Measurements from ENCODE around the gene SLIT1.

The SLIT1 gene

DNA sequence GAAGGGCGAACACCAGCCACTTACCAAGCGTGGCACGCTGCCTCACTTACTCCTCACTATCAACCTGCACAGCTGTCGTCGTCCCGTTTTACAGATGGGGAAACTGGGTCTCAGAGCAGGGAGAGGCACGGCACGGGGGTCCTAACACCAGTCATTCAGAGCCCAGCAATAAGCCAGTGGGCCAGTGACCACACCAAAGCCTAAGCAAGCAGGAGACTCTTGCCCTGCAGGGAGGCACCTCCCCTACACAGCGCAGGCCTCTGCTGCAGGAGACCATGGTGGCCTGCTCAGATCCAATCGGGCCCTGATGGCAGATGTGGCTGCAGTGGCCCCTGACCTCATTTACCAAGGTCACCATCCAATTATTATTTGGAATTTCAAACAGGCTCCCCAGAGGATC is 4.8 kb downstream of the SLIT1 start:
- Histone ChIP-seq H3K27ac (ENCODE audit: poor library complexity, severe bottlenecking) (no peak overlapping the region), H3K36me3 (ENCODE audit: low read depth) (no peaks in the 10 kb centered on the region), H3K27me3 (ENCODE audit: insufficient read depth, poor library complexity, severe bottlenecking) (peaks cover 37% of the 10 kb centered on the region), H3K4me3 (ENCODE audit: severe bottlenecking) (no peak overlapping the region), H3K9me3 (ENCODE audit: severe bottlenecking) (no peaks in the 10 kb centered on the region), H3K4me1 (ENCODE audit: insufficient read depth, poor library complexity, severe bottlenecking) (no peaks in the 10 kb centered on the region)
- DNase-seq (ENCODE audit: low spot score), result no peak
- TF ChIP-seq, protein P1, sequence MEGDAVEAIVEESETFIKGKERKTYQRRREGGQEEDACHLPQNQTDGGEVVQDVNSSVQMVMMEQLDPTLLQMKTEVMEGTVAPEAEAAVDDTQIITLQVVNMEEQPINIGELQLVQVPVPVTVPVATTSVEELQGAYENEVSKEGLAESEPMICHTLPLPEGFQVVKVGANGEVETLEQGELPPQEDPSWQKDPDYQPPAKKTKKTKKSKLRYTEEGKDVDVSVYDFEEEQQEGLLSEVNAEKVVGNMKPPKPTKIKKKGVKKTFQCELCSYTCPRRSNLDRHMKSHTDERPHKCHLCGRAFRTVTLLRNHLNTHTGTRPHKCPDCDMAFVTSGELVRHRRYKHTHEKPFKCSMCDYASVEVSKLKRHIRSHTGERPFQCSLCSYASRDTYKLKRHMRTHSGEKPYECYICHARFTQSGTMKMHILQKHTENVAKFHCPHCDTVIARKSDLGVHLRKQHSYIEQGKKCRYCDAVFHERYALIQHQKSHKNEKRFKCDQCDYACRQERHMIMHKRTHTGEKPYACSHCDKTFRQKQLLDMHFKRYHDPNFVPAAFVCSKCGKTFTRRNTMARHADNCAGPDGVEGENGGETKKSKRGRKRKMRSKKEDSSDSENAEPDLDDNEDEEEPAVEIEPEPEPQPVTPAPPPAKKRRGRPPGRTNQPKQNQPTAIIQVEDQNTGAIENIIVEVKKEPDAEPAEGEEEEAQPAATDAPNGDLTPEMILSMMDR (IDR thresholded peaks at IDR 0.05; ENCODE audit: poor library complexity, severe bottlenecking), result no peak
- ATAC-seq (ENCODE audit: low read depth), result no peak

DNA sequence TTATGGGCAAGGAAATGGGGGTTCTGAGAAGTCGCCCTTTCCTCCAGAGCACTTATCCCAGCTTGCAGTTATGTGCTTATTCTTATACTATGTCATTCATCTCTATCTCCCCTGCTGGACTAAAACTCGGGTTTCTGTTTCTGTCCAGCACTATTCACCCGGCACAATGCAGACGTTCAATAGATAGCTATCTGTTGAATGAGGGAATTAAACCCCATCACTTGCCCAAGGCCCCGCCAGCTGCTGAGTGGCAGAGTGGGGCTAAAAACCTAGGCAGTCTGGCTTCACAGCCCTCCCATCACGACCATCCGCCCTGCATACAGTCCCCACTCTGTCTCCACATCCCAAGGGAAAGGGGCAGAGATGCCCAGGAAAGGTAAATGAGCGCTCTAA is 5.4 kb downstream of the SLIT1 start:
- Histone ChIP-seq H3K36me3 (ENCODE audit: low read depth) (no peaks in the 10 kb centered on the region), H3K4me3 (ENCODE audit: severe bottlenecking) (no peak overlapping the region), H3K27me3 (ENCODE audit: insufficient read depth, poor library complexity, severe bottlenecking) (peaks cover 32% of the 10 kb centered on the region), H3K9me3 (ENCODE audit: severe bottlenecking) (no peaks in the 10 kb centered on the region), H3K4me1 (ENCODE audit: insufficient read depth, poor library complexity, severe bottlenecking) (no peaks in the 10 kb centered on the region), H3K27ac (ENCODE audit: poor library complexity, severe bottlenecking) (no peak overlapping the region)
- ATAC-seq (ENCODE audit: low read depth), result no peak
- TF ChIP-seq, protein P1 (IDR thresholded peaks at IDR 0.05; ENCODE audit: poor library complexity, severe bottlenecking), result no peak
- DNase-seq (ENCODE audit: low spot score), result no peak

DNA sequence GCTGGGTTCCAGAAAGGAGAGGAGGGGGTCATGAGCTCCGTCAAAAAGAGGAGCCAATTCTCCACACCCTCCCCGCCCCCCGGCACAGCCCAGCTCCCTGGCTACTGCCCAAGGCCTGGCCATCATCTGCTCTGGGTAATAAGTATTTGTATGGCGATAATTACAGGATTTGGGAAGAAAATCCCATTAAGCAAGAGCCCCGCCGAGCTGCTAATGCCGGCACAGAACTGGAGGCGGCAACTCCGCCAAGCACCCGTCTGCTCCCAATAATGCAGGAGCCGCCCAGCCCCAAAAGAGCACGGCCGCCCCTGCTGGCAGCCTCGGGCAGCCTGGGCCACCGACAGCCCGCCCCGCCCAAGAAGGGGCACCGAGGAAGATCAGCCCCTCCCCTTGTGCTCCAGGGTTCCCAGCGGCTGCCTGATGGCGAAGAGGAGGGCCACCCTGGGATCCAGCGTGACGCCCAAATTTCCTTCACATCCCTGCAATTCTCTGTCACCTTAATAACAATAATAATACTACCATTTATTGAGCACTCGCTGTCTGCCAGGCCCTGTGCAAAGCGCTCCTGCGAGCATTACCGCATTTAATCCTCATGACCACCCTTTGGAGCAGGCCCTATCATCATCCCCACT is 5.9 kb downstream of the SLIT1 start:
- H3K4me3 ChIP-seq (ENCODE audit: severe bottlenecking), result no peak overlapping the region
- no peak for DNase-seq (ENCODE audit: low spot score)
- ATAC-seq (ENCODE audit: low read depth), result peak; percentile 69; the same call in 2 of the 3 replicates
- TF ChIP-seq, protein P1 (IDR thresholded peaks at IDR 0.05; ENCODE audit: poor library complexity, severe bottlenecking), result peak; percentile 22
- no peaks in the 10 kb centered on the region for H3K4me1 ChIP-seq (ENCODE audit: insufficient read depth, poor library complexity, severe bottlenecking)
- no peaks in the 10 kb centered on the region for H3K36me3 ChIP-seq (ENCODE audit: low read depth)
- no peaks in the 10 kb centered on the region for H3K9me3 ChIP-seq (ENCODE audit: severe bottlenecking)
- peaks cover 27% of the 10 kb centered on the region for H3K27me3 ChIP-seq (ENCODE audit: insufficient read depth, poor library complexity, severe bottlenecking)
- no peak overlapping the region for H3K27ac ChIP-seq (ENCODE audit: poor library complexity, severe bottlenecking)

DNA sequence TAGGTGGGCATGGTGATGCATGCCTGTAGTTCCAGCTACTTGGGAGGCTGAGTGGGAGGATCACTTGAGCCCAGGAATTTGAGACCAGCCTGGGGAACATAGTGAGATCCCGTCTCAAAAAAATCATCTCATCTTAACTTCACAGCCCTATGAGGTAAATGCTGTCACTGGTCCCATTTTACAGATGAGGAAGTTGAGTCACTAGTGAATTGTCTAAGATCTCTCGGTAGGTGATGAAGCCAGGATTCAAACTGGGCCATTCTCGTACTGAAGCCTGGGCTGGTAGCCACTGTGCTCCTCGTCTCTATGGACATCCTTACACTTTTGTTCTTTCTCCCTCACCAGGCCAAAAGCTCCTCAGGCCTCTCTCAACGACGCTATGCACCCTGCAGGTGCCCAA is 6.4 kb downstream of the SLIT1 start:
- no peak overlapping the region for H3K27ac ChIP-seq (ENCODE audit: poor library complexity, severe bottlenecking)
- TF ChIP-seq, protein P1 (IDR thresholded peaks at IDR 0.05; ENCODE audit: poor library complexity, severe bottlenecking), result no peak
- ATAC-seq (ENCODE audit: low read depth), result no peak

DNA sequence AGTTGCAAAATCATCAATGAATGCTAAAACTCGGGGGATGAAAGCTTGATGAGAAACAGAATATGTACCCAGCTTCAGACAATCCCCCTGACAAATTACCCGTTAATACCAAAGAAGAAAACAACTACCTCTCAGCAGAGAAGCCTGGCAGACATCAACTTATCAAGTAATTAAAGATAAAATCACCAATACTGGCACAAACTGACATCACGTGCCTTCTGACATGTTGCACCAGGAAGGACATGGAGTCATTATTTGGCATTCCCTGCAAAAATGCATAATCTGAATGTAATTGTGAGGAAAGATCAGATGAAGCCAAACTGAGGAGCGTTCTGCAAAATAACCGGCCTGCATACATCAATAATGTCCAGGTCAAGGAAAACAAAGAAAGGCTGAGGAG is 7.7 kb downstream of the SLIT1 start:
- H3K27me3 ChIP-seq (ENCODE audit: insufficient read depth, poor library complexity, severe bottlenecking), result peaks cover 17% of the 10 kb centered on the region
- DNase-seq (ENCODE audit: low spot score), result no peak

More for the DNA sequence above, 6.4 kb downstream of the SLIT1 start:
- Histone ChIP-seq H3K36me3 (ENCODE audit: low read depth) (no peaks in the 10 kb centered on the region), H3K4me3 (ENCODE audit: severe bottlenecking) (no peak overlapping the region), H3K4me1 (ENCODE audit: insufficient read depth, poor library complexity, severe bottlenecking) (no peaks in the 10 kb centered on the region), H3K27me3 (ENCODE audit: insufficient read depth, poor library complexity, severe bottlenecking) (peaks cover 22% of the 10 kb centered on the region), H3K9me3 (ENCODE audit: severe bottlenecking) (no peaks in the 10 kb centered on the region)
- no peak for DNase-seq (ENCODE audit: low spot score)

More for the DNA sequence above, 7.7 kb downstream of the SLIT1 start:
- TF ChIP-seq, protein P1 (IDR thresholded peaks at IDR 0.05; ENCODE audit: poor library complexity, severe bottlenecking), result no peak
- no peaks in the 10 kb centered on the region for H3K4me1 ChIP-seq (ENCODE audit: insufficient read depth, poor library complexity, severe bottlenecking)
- no peak overlapping the region for H3K27ac ChIP-seq (ENCODE audit: poor library complexity, severe bottlenecking)
- no peaks in the 10 kb centered on the region for H3K36me3 ChIP-seq (ENCODE audit: low read depth)
- ATAC-seq (ENCODE audit: low read depth), result no peak
- no peak overlapping the region for H3K4me3 ChIP-seq (ENCODE audit: severe bottlenecking)
- no peaks in the 10 kb centered on the region for H3K9me3 ChIP-seq (ENCODE audit: severe bottlenecking)

All from RWPE2 (cell line).